ENCODE data around the gene DBI.

Gene DBI

GRCh38 chr2:119366649-119367471, at the start of gene DBI, which contains the start of gene C2orf76:
Gene DBI, plus strand, starts transcription at chr2:119366977. Its CDS starts 75 bp downstream, at chr2:119367052.
Gene C2orf76, minus strand, starts transcription at chr2:119366834. Its CDS starts 26,875 bp downstream, at chr2:119339959.
- DNase-seq (ENCODE audit: low read depth) = peak; percentile 89

- DNase-seq (ENCODE audit: low read depth) = no peak
These were observed 49.2 kb upstream of the DBI start for GRCh38 chr2:119317554-119317953.

- no peak for DNase-seq (ENCODE audit: low read depth)
These were observed 47.2 kb upstream of the DBI start for GRCh38 chr2:119319593-119319992.

GRCh38 chr2:119323459-119323858, 43.3 kb upstream of the DBI start:
- DNase-seq (ENCODE audit: low read depth) = no peak

- DNase-seq (ENCODE audit: low read depth) = no peak
These were observed 42.0 kb upstream of the DBI start for GRCh38 chr2:119324685-119325270.

- DNase-seq (ENCODE audit: low read depth) = no peak
These were observed 39.8 kb upstream of the DBI start for GRCh38 chr2:119326938-119327337.

- DNase-seq (ENCODE audit: low read depth) = no peak
These were observed 39.3 kb upstream of the DBI start for GRCh38 chr2:119327431-119327830.

- no peak for DNase-seq (ENCODE audit: low read depth)
These were observed 33.8 kb upstream of the DBI start for GRCh38 chr2:119332953-119333352.

- DNase-seq (ENCODE audit: low read depth) = no peak
These were observed 33.4 kb upstream of the DBI start for GRCh38 chr2:119333360-119333759.

GRCh38 chr2:119333833-119334232, 32.9 kb upstream of the DBI start:
- DNase-seq (ENCODE audit: low read depth) = no peak

- DNase-seq (ENCODE audit: low read depth) = no peak
These were observed 29.0 kb upstream of the DBI start for GRCh38 chr2:119337749-119338148.

GRCh38 chr2:119338272-119338671, 28.5 kb upstream of the DBI start:
- no peak for DNase-seq (ENCODE audit: low read depth)

- DNase-seq (ENCODE audit: low read depth) = peak; percentile 33
These were observed 27.8 kb upstream of the DBI start for GRCh38 chr2:119338826-119339561.

- no peak for DNase-seq (ENCODE audit: low read depth)
These were observed 27.2 kb upstream of the DBI start for GRCh38 chr2:119339562-119339923.

GRCh38 chr2:119341684-119342083, 25.1 kb upstream of the DBI start:
- DNase-seq (ENCODE audit: low read depth) = no peak

GRCh38 chr2:119349289-119349688, 17.5 kb upstream of the DBI start:
- no peak for DNase-seq (ENCODE audit: low read depth)

GRCh38 chr2:119350311-119350998, 16.3 kb upstream of the DBI start:
- no peak for DNase-seq (ENCODE audit: low read depth)

- no peak for DNase-seq (ENCODE audit: low read depth)
These were observed 14.4 kb upstream of the DBI start for GRCh38 chr2:119352357-119352756.

- no peak for DNase-seq (ENCODE audit: low read depth)
These were observed 11.9 kb upstream of the DBI start for GRCh38 chr2:119354860-119355259.

GRCh38 chr2:119359774-119360173, 7.0 kb upstream of the DBI start:
- no peak for DNase-seq (ENCODE audit: low read depth)

GRCh38 chr2:119360423-119360966, 6.3 kb upstream of the DBI start:
- DNase-seq (ENCODE audit: low read depth) = no peak

- no peak for DNase-seq (ENCODE audit: low read depth)
These were observed 2.0 kb upstream of the DBI start for GRCh38 chr2:119364798-119365197.

Measured in stimulated activated CD8-positive, alpha-beta memory T cell treated with anti-CD3 and anti-CD28 coated beads, Interleukin-12 subunit alpha, Interleukin-12 subunit beta, amount 100 ng/mL, for 4 hours (primary cell).